Neural cell (in vitro differentiated cells): ENCODE results near the gene CYP19A1. TPM values are rescaled to one million over a fixed set of nuclear protein-coding genes. Genes with fewer than 3 reads are reported as not detected.

ENCODE experiments used
- H2AFZ ChIP-seq: fragments of 200-600, 300-800 bp; sonication (generic), shearing (Covaris generic); 2 replicates; pipeline ENCODE4 v1.6.0; 2014; ENCODE audit warnings: low read depth, mild to moderate bottlenecking, antibody characterized with exemption, low read length, moderate library complexity
- H3F3A ChIP-seq: fragments of 200-600 bp; shearing (Covaris generic); 2 replicates; pipeline ENCODE4 v1.6.1; 2016; ENCODE audit warnings: mild to moderate bottlenecking, moderate library complexity, mixed read lengths, antibody characterized with exemption, low read length; ENCODE audit not compliant: insufficient read depth, poor library complexity, severe bottlenecking
- H3K27ac ChIP-seq: fragments of 200-600, 300-800 bp; sonication (generic), shearing (Covaris generic); 2 replicates; pipeline ENCODE4 v1.5.1; 2014; ENCODE audit warnings: mild to moderate bottlenecking, low read length, moderate library complexity
- H3K27me3 ChIP-seq: fragments of 300-800, 200-600 bp; sonication (generic), shearing (Covaris generic); 2 replicates; pipeline ENCODE4 v1.6.0; 2014; ENCODE audit warnings: mild to moderate bottlenecking, low read depth, low read length, moderate library complexity; ENCODE audit not compliant: insufficient read depth
- H3K36me3 ChIP-seq: fragments of 300-800, 200-600 bp; sonication (generic), shearing (Covaris generic); 2 replicates; pipeline ENCODE4 v1.5.1; 2014; ENCODE audit warnings: mild to moderate bottlenecking, antibody characterized with exemption, low read length, moderate library complexity; ENCODE audit not compliant: insufficient read depth
- H3K4me2 ChIP-seq: fragments of 300-800, 200-600 bp; sonication (generic), shearing (Covaris generic); 2 replicates; pipeline ENCODE4 v1.6.0; 2014; ENCODE audit warnings: mild to moderate bottlenecking, low read length
- H3K4me3 ChIP-seq: fragments of 300-800, 200-600 bp; sonication (generic), shearing (Covaris generic); 2 replicates; pipeline ENCODE4 v1.5.1; 2014; ENCODE audit warnings: mild to moderate bottlenecking, low read length, moderate library complexity
- H3K79me2 ChIP-seq: fragments of 200-600 bp; shearing (Covaris generic); replicated peaks from 2 replicates; pipeline ENCODE4 v1.6.0; 2014; ENCODE audit warnings: mild to moderate bottlenecking, low read length, moderate library complexity; ENCODE audit not compliant: insufficient read depth
- H3K9ac ChIP-seq: fragments of 300-800, 200-600 bp; sonication (generic), shearing (Covaris generic); 2 replicates; pipeline ENCODE4 v1.6.1; 2016; ENCODE audit warnings: mild to moderate bottlenecking, low read length, mixed read lengths
- H3K9me2 ChIP-seq: fragments of 200-600 bp; shearing (Covaris generic); 2 replicates; pipeline ENCODE4 v1.6.1; 2016; ENCODE audit warnings: mild to moderate bottlenecking, low read length, mixed read lengths; ENCODE audit not compliant: insufficient read depth
- H3K9me3 ChIP-seq: fragments of 200-600, 300-800 bp; sonication (generic), shearing (Covaris generic); 2 replicates; pipeline ENCODE4 v1.6.1; 2016; ENCODE audit warnings: mild to moderate bottlenecking, mixed run types, low read length, moderate library complexity, mixed read lengths
- H4K20me1 ChIP-seq: fragments of 200-600 bp; shearing (Covaris generic); 2 replicates; pipeline ENCODE4 v1.6.1; 2016; ENCODE audit warnings: mild to moderate bottlenecking, mixed run types; ENCODE audit not compliant: insufficient read depth
- EP300 ChIP-seq: fragments of 450-650 bp; conservative IDR thresholded peaks from 2 replicates; pipeline ENCODE4 v1.6.1; 2014; ENCODE audit warnings: antibody characterized with exemption, mild to moderate bottlenecking, moderate library complexity; ENCODE audit not compliant: poor library complexity, severe bottlenecking
- EZH2 ChIP-seq: fragments of 200-600, 300-800 bp; shearing (Covaris generic), sonication (generic); IDR thresholded peaks from 2 replicates; pipeline ENCODE4 v1.6.1; 2014; ENCODE audit warnings: antibody characterized with exemption, low read length, borderline replicate concordance, mild to moderate bottlenecking; ENCODE audit not compliant: insufficient read depth, poor library complexity, severe bottlenecking
- MXI1 ChIP-seq: fragments of 450-650 bp; conservative IDR thresholded peaks from 2 replicates; pipeline ENCODE4 v1.6.1; 2014; ENCODE audit warnings: antibody characterized with exemption, mild to moderate bottlenecking; ENCODE audit not compliant: poor library complexity, severe bottlenecking
- POLR2AphosphoS5 ChIP-seq: IDR thresholded peaks from 2 replicates; pipeline ENCODE4 v1.6.1; 2012
- RAD21 ChIP-seq: fragments of 450-650 bp; conservative IDR thresholded peaks from 2 replicates; pipeline ENCODE4 v1.6.1; 2014; ENCODE audit warnings: antibody characterized with exemption, mild to moderate bottlenecking, moderate library complexity
- SMC3 ChIP-seq: fragments of 450-650 bp; conservative IDR thresholded peaks from 2 replicates; pipeline ENCODE4 v1.6.1; 2014; ENCODE audit warnings: antibody characterized with exemption, mild to moderate bottlenecking, moderate library complexity; ENCODE audit not compliant: poor library complexity
- TAF1 ChIP-seq: IDR thresholded peaks from 2 replicates; pipeline ENCODE4 v1.6.1; 2012; ENCODE audit warnings: low read depth
- polyA plus RNA-seq: library from polyadenylated mRNA; depleted of rRNA; stranded (reverse); fragments of >200 nt; gene quantifications from 2 replicates; pipeline ENCODE4 v1.2.3, GENCODE V29; 2014
- TF ChIP-seq, protein P1 (sequence below): IDR thresholded peaks from 2 replicates; pipeline ENCODE4 v1.6.1; 2012; ENCODE audit warnings: borderline replicate concordance
- TF ChIP-seq, protein P2 (sequence below): fragments of 450-650 bp; IDR thresholded peaks from 2 replicates; pipeline ENCODE4 v1.5.1; 2014; ENCODE audit warnings: antibody characterized with exemption, mild to moderate bottlenecking, moderate library complexity; ENCODE audit not compliant: poor library complexity, severe bottlenecking

The CYP19A1 gene
- polyA plus RNA-seq, 1 donor from 2014 or later, result not detected

DNA sequence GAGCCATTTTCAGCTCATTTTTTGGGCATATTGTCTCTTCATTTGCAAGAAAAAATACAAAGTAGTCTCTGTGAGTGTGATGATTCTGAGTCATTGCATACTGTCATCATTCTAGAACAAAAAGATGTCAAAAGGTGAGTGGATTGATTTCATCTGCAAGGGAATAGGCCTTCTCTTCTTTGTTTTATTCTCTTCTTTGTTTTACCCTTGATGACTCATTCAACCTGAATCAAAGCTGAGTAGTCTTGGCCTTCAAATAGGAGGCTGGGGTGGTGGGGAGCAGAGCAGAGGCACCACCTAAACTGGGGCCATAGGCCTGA lies 25.4 kb downstream of the CYP19A1 start:
- Histone ChIP-seq H3K9me2 (no peaks in the 10 kb centered on the region), H3K27ac (no peak overlapping the region), H3K79me2 (no peaks in the 10 kb centered on the region), H2AFZ (no peak overlapping the region), H3K9me3 (no peaks in the 10 kb centered on the region), H4K20me1 (no peaks in the 10 kb centered on the region), H3K36me3 (no peaks in the 10 kb centered on the region), H3K9ac (no peak overlapping the region), H3K4me2 (no peak overlapping the region), H3F3A (no peaks in the 10 kb centered on the region), H3K27me3 (no peaks in the 10 kb centered on the region), H3K4me3 (no peak overlapping the region)
- TF ChIP-seq SMC3, result no peak
- TF ChIP-seq EP300, result no peak
- TF ChIP-seq TAF1, result no peak
- TF ChIP-seq, protein P1, sequence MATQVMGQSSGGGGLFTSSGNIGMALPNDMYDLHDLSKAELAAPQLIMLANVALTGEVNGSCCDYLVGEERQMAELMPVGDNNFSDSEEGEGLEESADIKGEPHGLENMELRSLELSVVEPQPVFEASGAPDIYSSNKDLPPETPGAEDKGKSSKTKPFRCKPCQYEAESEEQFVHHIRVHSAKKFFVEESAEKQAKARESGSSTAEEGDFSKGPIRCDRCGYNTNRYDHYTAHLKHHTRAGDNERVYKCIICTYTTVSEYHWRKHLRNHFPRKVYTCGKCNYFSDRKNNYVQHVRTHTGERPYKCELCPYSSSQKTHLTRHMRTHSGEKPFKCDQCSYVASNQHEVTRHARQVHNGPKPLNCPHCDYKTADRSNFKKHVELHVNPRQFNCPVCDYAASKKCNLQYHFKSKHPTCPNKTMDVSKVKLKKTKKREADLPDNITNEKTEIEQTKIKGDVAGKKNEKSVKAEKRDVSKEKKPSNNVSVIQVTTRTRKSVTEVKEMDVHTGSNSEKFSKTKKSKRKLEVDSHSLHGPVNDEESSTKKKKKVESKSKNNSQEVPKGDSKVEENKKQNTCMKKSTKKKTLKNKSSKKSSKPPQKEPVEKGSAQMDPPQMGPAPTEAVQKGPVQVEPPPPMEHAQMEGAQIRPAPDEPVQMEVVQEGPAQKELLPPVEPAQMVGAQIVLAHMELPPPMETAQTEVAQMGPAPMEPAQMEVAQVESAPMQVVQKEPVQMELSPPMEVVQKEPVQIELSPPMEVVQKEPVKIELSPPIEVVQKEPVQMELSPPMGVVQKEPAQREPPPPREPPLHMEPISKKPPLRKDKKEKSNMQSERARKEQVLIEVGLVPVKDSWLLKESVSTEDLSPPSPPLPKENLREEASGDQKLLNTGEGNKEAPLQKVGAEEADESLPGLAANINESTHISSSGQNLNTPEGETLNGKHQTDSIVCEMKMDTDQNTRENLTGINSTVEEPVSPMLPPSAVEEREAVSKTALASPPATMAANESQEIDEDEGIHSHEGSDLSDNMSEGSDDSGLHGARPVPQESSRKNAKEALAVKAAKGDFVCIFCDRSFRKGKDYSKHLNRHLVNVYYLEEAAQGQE, result no peak
- no peak for TF ChIP-seq RAD21
- no peak for TF ChIP-seq MXI1
- TF ChIP-seq POLR2AphosphoS5, result no peak
- no peak for TF ChIP-seq EZH2

DNA sequence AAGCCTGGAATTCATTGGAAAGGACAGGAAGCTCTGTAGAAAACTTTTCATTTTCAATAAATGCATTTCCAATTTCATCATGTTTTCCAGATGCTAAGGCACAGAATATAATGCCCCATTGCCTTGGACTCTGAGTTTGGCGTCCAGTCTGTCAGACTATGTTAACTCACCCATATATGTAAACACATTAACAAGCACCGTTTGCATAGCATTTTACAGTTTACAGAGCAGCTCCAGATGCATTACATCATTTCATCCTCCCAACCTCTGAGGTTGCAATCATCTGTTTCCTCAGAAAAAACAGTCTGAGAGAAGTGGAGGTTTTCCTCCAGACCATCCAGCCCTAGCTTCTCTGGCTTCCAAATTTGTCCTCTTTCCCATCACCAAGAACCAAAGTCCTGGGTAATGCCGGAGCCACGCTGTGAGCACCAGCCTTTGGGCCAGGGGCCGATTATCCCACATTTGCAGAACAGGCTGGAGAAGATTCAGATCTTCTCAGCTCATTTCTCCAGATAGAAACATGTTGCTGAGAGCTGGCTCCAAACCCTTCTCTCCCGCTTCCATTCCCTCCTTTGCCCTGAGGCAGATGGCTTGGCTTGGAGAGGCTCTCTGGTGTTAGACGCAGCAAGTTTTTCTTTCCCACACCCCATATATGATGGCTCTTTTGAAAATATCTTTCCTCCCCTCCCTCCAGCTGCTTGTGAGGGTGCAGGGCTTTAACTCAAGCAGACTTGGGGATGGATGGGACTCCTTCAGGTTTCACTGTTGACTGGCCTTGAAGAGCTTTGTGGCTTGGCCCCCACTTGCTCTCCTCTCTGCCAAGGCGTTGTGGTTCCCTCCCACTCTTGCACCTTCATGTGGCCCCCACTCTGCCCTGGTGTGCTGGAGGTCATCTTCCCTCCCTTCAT lies 26.0 kb downstream of the CYP19A1 start:
- H3K79me2 ChIP-seq, result no peaks in the 10 kb centered on the region
- no peaks in the 10 kb centered on the region for H3K36me3 ChIP-seq
- no peak overlapping the region for H3K4me2 ChIP-seq
- no peak overlapping the region for H3K9ac ChIP-seq
- no peak overlapping the region for H3K4me3 ChIP-seq
- no peak overlapping the region for H2AFZ ChIP-seq
- H4K20me1 ChIP-seq, result no peaks in the 10 kb centered on the region
- no peak overlapping the region for H3K27ac ChIP-seq
- no peaks in the 10 kb centered on the region for H3F3A ChIP-seq
- TF ChIP-seq TAF1 (no peak), SMC3 (no peak), EP300 (no peak), EZH2 (no peak), MXI1 (no peak), POLR2AphosphoS5 (no peak), RAD21 (no peak)
- TF ChIP-seq, protein P1, result no peak
- TF ChIP-seq, protein P2, sequence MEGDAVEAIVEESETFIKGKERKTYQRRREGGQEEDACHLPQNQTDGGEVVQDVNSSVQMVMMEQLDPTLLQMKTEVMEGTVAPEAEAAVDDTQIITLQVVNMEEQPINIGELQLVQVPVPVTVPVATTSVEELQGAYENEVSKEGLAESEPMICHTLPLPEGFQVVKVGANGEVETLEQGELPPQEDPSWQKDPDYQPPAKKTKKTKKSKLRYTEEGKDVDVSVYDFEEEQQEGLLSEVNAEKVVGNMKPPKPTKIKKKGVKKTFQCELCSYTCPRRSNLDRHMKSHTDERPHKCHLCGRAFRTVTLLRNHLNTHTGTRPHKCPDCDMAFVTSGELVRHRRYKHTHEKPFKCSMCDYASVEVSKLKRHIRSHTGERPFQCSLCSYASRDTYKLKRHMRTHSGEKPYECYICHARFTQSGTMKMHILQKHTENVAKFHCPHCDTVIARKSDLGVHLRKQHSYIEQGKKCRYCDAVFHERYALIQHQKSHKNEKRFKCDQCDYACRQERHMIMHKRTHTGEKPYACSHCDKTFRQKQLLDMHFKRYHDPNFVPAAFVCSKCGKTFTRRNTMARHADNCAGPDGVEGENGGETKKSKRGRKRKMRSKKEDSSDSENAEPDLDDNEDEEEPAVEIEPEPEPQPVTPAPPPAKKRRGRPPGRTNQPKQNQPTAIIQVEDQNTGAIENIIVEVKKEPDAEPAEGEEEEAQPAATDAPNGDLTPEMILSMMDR, result no peak
- no peaks in the 10 kb centered on the region for H3K9me2 ChIP-seq
- H3K9me3 ChIP-seq, result no peaks in the 10 kb centered on the region
- H3K27me3 ChIP-seq, result no peaks in the 10 kb centered on the region
